AG09309 (cell line): ENCODE data around the gene ATP2B3.
A peak's percentile ranks its signal among the peaks of the same experiment; 100 is the strongest.

Source experiments
- DNase-seq: peaks from one replicate; pipeline ENCODE4 v3.0.0-alpha.2; 2010; ENCODE audit warnings: low read depth
- H3K4me3 ChIP-seq: 2 replicates; pipeline ENCODE4 v1.5.1; 2011; ENCODE audit warnings: mild to moderate bottlenecking, low read depth, low read length, moderate library complexity; ENCODE audit not compliant: control insufficient read depth
- TF ChIP-seq, protein P1 (sequence below): IDR thresholded peaks from 2 replicates; pipeline ENCODE4 v1.5.1; 2011; ENCODE audit warnings: mild to moderate bottlenecking, low read depth, low read length, inconsistent platforms; ENCODE audit not compliant: insufficient read depth, control insufficient read depth; ENCODE audit errors: missing control alignments

ATP2B3 gene

DNA sequence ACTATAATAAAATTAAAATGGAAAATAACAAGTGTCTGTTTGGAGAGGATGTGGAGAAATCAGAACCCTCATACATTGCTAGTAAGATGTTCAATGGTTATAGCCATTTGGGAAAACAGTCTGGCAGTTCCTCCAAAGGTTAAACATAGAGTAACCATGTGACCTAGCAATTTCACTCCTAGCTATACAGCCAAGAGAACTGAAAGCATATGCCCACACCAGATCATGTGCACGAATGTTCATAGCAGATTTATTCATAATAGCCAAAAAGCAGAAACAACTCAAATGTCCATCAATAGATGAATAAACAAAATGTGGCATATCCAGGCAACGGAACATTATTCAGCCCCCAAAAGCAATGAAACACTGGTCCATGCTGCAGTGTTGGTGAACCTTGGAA lies 90.9 kb downstream of the ATP2B3 start:
- DNase-seq, result no peak
- H3K4me3 ChIP-seq, result no peak overlapping the region
- TF ChIP-seq, protein P1, sequence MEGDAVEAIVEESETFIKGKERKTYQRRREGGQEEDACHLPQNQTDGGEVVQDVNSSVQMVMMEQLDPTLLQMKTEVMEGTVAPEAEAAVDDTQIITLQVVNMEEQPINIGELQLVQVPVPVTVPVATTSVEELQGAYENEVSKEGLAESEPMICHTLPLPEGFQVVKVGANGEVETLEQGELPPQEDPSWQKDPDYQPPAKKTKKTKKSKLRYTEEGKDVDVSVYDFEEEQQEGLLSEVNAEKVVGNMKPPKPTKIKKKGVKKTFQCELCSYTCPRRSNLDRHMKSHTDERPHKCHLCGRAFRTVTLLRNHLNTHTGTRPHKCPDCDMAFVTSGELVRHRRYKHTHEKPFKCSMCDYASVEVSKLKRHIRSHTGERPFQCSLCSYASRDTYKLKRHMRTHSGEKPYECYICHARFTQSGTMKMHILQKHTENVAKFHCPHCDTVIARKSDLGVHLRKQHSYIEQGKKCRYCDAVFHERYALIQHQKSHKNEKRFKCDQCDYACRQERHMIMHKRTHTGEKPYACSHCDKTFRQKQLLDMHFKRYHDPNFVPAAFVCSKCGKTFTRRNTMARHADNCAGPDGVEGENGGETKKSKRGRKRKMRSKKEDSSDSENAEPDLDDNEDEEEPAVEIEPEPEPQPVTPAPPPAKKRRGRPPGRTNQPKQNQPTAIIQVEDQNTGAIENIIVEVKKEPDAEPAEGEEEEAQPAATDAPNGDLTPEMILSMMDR, result no peak

DNA sequence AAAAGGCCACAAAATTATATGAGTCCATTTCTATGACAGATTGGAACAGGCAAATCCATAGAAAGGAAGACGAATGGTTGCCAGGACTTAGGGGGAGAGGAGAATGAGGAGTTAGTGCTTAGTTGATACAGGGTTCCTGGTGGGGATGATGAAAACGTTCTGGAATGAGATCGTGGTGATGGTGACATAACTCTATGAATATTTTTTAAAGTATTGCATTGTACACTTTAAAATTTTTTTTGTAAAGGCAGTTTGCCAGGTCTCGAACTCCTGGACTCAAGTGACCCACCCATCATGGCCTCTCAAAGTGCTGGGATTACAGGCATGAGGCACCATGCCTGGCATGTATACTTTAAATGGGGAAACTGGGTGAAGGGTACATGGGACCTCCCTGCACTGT lies 91.4 kb downstream of the ATP2B3 start:
- TF ChIP-seq, protein P1, result no peak
- no peak overlapping the region for H3K4me3 ChIP-seq
- DNase-seq, result no peak

DNA sequence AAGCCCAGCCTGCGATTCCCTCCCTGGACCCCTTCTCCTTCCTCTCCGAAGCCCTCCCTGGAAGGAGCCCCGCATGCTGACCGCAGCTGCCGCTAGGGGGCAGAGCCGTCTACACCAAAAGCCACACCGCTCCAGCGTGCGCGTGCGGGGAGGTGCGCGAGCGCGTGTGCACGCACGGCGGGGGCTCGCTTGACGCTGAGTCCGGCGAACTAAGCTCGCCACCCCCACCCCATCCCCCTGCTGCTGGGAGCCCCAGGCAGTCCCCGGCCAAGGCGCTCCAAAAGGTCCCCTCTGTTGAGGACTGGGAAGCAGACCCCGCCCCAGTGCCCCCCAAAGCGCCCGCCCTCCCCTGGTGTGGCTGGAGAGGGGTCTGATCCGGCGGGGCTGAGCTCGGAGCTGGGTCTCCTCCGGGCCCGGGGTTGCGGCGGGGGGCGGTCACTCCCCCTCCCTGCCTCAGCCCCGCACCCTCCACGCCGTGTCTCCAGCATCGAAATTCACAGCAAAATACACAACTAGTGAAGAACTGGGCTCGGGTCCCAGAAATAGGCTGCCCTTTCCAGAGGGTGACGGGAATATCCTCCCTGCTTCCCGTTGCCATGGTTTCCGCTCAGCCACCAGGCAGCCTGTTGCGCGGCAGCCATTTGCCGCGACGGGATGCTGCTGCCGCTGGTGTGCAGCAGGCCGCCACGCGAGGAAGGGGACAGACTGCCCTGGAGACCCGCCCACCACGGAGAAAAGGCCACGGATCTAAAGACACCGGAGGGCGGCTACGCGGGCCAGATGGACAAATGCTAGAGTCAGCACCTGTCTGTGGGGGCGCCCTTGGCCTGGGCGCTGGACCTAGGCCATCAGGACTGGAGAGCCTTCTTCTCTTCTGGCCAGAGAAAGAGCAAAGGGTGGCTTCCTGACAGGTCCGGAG lies 92.7 kb downstream of the ATP2B3 start:
- DNase-seq, result no peak
- peak overlapping the region; percentile 19 for H3K4me3 ChIP-seq
- TF ChIP-seq, protein P1, result peak; percentile 82

DNA sequence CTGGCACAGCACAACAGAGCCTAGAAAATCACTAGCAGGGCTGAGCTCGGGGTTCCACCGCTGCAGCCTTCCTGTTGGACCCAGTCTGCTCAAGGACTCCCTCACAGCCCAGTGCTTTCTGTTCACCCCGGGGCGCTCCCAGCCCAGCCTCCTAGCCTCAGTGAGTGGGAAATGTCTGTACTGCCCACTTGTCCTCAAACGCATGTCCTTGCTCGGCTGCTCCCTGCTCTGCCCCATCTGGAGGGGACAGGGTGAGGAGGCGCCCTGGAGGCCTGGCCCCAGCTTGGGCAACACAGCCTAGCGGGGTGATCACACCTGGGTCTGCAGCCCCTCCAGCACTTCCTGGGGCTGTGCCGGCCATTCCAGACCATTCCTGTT lies 93.4 kb downstream of the ATP2B3 start:
- no peak for DNase-seq
- TF ChIP-seq, protein P1, result no peak

DNA sequence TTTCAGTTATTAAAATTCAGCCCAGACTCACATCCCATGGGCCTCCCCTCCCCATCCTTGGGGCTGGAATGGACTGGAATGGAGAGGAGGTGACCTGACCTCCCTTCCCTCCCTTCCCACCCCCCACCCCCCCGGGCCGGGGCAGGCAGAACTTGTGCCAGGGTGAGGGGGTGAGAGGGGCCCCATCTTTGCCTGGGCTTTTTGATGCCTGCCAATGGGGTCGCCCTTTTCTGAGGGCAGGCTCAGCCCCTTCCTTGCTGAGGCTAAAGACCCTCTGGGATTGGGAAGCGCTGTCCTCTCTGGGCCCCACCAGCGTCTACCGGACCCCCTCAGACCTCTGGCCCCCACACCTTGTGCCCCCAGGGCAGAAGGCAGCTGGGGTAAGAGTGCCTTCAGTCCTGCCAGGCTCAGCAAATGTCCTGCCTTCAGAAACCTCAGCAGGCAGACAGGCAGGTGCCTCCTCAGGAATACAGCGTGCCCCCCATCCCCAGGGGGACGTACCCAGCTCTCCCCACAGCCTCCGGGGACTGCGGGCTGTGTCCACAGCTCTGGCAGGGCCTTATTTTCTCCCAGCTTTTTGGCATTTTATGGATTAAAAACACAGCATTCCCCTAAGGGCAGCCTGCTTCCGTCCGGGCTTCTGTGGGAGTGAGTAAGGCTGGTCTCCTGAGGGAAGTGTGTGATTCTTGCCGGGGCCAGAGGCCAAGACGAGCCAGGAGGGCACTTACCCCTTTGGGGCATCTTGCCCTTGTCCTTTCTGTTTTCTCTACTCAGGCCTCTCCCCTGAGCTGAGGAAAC lies 94.1 kb downstream of the ATP2B3 start:
- TF ChIP-seq, protein P1, result no peak

More for the DNA sequence above, 93.4 kb downstream of the ATP2B3 start:
- H3K4me3 ChIP-seq, result no peak overlapping the region

DNA sequence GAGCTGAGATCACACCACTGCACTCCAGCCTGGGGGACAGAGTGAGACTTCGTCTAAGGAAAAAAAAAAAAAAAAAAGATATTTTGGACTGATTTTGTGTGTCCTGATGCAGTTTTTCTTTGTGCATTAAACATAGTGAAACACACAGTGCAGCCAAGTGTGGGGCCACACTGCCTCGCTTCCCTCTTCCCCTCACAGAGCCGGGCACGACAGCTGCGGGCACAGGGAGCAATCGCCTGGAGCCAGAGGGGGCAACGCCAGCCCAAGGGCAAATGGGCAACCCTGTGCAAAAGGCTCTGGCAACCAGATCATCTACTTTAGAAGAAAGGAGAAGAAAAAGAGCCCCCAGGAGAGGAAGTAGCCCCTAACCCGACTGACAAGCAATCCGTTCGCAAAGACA lies 95.0 kb downstream of the ATP2B3 start:
- DNase-seq, result no peak
- TF ChIP-seq, protein P1, result no peak
- H3K4me3 ChIP-seq, result no peak overlapping the region

More for the DNA sequence above, 94.1 kb downstream of the ATP2B3 start:
- H3K4me3 ChIP-seq, result no peak overlapping the region
- DNase-seq, result no peak
